HG03175 (cell line): ENCODE data around the gene RASA3.
"Not testable (repeated sequence)": the region's sequence is repeated elsewhere in the genome, so short reads cannot be mapped to it uniquely, and the experiment has no call there.

ENCODE experiments used
- ATAC-seq: cut with Tn5 transposase; IDR thresholded peaks from one replicate; pipeline ENCODE4 v1.9.1; 2021; ENCODE audit warnings: mild to moderate bottlenecking, moderate library complexity; ENCODE audit not compliant: unreplicated experiment

Gene RASA3

GRCh38 chr13:114115796-114116195 is 16.6 kb downstream of the RASA3 start:
- no peak for ATAC-seq

GRCh38 chr13:114115191-114115671 is 17.2 kb downstream of the RASA3 start:
- ATAC-seq = peak; percentile 77

GRCh38 chr13:114114666-114115065 is 17.8 kb downstream of the RASA3 start:
- ATAC-seq = not testable (repeated sequence)

GRCh38 chr13:114114006-114114640 is 18.3 kb downstream of the RASA3 start:
- ATAC-seq = no peak

GRCh38 chr13:114113395-114113794 is 19.0 kb downstream of the RASA3 start:
- not testable (repeated sequence) for ATAC-seq

- no peak for ATAC-seq
These were observed 19.5 kb downstream of the RASA3 start for GRCh38 chr13:114112826-114113322.

- no peak for ATAC-seq
These were observed 20.1 kb downstream of the RASA3 start for GRCh38 chr13:114112231-114112825.

GRCh38 chr13:114111577-114111976 is 20.8 kb downstream of the RASA3 start:
- no peak for ATAC-seq

GRCh38 chr13:114110830-114111189 is 21.6 kb downstream of the RASA3 start:
- not testable (repeated sequence) for ATAC-seq

GRCh38 chr13:114110091-114110829 is 22.2 kb downstream of the RASA3 start:
- peak; percentile 53 for ATAC-seq

GRCh38 chr13:114109641-114110041 is 22.8 kb downstream of the RASA3 start:
- no peak for ATAC-seq

- ATAC-seq = no peak
These were observed 23.5 kb downstream of the RASA3 start for GRCh38 chr13:114108894-114109293.

GRCh38 chr13:114108141-114108761 is 24.2 kb downstream of the RASA3 start:
- ATAC-seq = no peak

GRCh38 chr13:114107686-114108081 is 24.7 kb downstream of the RASA3 start:
- no peak for ATAC-seq

- no peak for ATAC-seq
These were observed 25.3 kb downstream of the RASA3 start for GRCh38 chr13:114106991-114107685.

GRCh38 chr13:114106526-114106925 is 25.9 kb downstream of the RASA3 start:
- ATAC-seq = no peak

- ATAC-seq = no peak
These were observed 26.8 kb downstream of the RASA3 start for GRCh38 chr13:114105521-114106225.

GRCh38 chr13:114104655-114105520 is 27.5 kb downstream of the RASA3 start:
- ATAC-seq = no peak
